Stimulated activated CD8-positive, alpha-beta memory T cell treated with anti-CD3 and anti-CD28 coated beads, Interleukin-12 subunit alpha, Interleukin-12 subunit beta, amount 100 ng/mL, for 4 hours (primary cell): ENCODE results near the gene TXNRD2.

Experiments
- DNase-seq: peaks from one replicate; pipeline ENCODE4 v3.0.0-alpha.2; 2020; ENCODE audit warnings: low read depth

TXNRD2 gene

DNA sequence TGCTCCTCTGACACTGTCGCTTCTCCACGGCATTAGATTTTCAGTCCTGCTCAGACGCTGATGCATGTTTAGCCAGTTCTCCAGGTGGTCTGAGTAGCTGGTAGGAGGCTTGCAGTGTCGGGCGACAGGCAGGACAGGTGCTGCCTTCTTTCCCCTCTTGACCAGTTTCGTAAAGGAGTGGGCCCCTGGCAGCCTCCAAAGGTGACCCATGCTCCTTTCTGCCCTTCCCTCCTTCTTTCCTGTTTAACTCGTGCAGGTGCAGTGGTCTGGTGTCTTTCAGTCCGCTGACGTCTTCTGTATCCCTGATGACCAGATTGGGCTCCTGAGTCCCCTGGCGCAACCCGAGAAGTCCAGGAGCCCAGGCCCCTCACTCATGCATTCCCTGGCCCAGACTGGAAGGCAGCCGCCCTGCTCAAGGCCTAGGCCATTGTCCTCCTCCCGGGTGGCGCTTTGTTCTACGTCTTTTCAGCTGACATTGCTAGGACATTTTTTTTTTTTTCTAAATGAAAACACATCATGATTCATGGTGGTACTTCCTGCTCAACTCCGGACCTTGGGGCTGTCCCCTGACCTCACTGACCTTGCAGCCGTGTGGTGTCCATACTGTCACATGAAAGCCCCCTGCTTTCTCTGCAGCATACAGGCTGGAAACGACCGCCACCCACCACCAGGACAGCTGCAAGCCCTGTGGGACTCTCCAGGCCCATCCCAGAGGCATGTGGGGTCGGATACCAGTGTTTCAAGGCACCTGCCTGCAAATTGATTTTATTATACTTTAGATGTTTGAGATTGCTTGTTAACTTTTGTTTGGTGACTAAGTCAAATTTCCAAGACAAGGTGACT lies 25.5 kb upstream of the TXNRD2 start:
- DNase-seq, result no peak

GRCh38 chr22:19965771-19966709 lies 24.4 kb upstream of the TXNRD2 start:
- DNase-seq, result no peak

DNA sequence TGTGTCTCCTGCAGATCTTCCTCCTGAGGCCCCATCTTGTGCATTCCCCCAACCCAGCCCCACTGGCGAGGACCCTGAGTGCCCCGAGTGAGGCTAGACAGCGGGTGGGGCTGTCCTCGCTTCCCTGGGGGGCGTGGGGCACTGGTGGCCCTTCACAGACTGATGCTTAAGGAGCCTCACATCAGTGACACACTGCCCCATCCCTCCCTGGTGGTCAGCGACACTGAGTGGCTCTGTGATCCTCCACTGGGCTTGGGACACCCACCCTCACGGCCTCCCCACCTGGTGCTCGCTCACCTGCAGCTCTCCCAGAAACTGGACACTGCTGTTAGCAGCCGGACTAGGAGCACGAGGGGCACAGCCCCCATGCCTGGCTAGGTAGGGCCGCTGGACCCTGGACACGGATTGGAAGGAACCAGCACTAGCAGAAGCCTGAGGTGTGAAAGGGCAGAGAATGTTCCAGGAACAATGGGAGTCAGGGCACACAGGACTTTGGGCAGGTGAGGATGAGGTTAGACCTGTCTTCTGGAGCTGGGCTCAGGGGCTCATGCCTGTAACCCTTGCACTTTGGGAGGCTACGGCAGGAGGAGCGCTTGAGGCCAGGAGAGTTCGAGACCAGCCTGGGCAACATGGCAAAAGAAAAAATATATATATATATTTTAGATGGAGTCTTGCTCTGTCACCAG lies 23.2 kb upstream of the TXNRD2 start:
- no peak for DNase-seq

- DNase-seq, result no peak
Measured at GRCh38 chr22:19963863-19964642, 22.4 kb upstream of the TXNRD2 start.

DNA sequence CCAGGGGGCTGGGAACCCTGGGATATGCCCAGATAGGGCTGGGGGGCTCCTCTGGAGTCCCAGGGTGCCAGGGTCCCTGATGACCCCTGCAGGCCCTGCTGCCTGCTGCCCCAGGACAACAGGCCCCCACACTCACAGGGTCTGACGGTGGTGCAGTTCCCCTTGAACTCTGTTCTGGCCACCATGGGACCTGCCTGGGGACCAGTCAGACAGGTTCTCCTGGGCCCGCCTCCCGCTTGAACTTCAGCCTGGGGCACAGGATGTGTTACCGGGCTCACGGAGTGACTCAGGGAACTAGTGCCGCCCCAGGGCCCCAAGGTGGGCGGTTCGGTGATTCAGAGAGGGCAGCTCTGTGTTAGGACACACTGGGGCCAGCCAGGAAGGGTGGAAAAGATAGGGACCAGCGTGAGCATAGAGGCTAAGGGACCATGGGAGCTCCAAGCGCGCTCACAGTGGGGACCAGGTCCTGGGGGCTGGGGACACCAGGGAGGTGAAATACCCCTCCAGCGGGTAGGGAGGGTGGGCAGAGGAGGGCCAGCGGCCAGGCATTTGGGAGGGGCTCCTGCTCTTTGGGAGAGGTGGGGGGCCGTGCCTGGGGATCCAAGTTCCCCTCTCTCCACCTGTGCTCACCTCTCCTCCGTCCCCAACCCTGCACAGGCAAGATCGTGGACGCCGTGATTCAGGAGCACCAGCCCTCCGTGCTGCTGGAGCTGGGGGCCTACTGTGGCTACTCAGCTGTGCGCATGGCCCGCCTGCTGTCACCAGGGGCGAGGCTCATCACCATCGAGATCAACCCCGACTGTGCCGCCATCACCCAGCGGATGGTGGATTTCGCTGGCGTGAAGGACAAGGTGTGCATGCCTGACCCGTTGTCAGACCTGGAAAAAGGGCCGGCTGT lies 21.5 kb upstream of the TXNRD2 start:
- no peak for DNase-seq

- peak; percentile 24 for DNase-seq
Measured at GRCh38 chr22:19962246-19962908, 20.8 kb upstream of the TXNRD2 start.

DNA sequence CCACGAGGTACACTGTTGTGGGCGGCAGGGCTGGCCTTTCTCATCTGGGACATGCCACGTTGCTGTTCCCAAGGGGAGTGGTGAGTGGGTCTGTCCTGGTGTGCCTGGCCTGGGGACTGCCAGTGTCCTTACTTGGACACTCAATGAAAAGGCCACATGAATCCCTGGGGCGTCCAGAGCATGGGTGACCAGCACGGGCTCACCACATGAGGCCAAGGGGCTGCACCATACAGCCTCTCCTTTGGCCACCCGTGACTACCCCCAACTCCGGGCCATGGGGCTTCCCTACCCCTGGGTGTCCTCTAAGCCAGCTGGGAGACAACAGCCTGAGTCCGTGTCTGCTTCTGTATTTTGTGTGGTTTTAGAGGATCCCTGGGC lies 20.2 kb upstream of the TXNRD2 start:
- no peak for DNase-seq

DNA sequence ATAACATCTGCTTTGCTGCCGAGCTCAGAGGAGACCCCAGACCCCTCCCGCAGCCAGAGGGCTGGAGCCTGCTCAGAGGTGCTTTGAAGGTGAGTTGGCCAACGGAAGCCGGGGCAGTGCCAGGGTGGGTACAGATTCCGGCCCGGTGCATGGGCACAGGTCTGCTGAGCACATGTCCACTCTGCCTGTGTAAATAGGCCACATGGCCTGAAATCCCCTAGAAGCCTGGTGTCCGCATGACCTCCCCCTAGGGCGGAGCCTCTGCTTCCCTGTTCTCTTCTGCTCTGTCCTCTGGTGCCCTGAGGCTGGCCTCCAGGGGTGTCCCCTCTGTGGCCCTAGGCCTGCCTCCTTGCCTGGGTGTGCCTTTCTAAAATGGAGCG lies 19.6 kb upstream of the TXNRD2 start:
- DNase-seq, result no peak

DNA sequence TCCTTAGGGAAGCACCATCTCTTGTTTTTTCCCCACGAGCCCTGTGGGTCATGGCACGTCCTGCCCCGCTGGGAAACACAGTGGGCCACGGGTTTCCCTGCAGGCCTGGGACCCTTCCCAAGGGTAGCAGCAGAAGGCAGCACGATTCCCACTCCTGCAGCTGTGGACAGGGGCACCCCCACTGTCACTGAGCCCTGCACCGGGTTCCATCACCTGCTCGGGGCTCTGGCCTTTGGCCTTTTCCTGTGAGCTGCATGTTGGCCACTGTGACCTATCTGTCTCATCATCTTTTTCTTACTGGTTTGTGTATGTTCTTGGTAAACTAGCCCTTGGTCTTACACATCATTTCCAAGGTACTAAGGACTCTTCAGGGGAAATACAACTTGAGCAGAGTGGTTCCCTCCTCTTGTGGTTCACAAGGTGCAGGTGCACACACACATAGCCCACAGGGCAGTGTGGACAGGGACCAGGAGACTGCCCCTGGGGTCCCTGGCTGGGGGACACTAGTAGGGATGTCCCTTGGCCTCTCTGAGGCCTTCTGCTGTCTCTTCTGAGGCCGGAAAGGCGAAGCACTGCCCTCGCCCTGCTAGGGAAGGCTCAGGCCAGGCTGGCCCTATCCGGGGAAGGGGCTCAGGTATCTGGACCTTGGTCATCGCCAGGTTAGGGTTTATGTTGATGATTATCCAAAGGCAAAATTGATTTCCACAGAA lies 19.0 kb upstream of the TXNRD2 start:
- no peak for DNase-seq

DNA sequence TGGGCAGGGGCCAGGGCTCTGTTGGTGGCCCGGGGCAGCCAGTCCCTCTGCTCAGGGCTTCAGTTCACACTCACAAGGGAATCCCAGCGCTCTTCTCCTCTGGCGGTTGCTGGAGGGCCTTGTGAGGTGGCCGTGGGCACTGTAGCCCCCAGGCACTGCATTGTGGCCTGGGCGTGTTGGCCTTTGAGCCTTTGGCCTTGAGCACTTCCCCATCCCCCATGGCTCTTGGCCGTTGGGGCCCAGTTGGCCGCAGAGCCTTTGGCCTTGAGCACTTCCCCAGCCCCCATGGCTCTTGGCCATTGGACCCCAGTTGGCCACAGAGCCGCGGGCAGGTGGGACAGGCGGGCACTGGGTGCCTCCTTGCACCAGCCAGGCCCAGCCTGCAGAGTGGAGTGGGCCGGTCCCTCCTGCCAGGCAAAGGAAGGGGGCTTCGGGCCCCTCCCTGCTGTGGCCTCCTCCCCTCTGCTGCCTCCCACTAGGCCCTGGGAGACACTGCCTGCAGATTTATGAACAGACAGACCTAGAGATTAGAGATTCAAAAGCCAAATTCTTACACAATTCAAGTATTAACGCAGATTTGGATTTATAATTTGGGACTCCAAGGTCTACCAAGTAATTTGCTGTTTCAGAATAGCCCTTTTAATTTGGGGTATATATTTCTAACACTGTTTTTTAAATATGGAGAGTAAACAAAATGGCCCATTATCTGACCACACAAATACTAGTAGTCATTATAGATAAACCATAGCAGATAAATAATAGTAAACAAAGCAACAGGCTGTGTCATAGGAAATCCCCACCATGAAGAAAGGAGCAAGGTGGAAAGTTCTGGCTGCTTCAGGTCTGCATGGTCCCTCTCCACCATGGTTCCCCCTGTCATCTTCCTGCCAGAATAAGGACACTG lies 18.2 kb upstream of the TXNRD2 start:
- DNase-seq, result no peak

GRCh38 chr22:19959043-19959586 lies 17.5 kb upstream of the TXNRD2 start:
- DNase-seq, result no peak

DNA sequence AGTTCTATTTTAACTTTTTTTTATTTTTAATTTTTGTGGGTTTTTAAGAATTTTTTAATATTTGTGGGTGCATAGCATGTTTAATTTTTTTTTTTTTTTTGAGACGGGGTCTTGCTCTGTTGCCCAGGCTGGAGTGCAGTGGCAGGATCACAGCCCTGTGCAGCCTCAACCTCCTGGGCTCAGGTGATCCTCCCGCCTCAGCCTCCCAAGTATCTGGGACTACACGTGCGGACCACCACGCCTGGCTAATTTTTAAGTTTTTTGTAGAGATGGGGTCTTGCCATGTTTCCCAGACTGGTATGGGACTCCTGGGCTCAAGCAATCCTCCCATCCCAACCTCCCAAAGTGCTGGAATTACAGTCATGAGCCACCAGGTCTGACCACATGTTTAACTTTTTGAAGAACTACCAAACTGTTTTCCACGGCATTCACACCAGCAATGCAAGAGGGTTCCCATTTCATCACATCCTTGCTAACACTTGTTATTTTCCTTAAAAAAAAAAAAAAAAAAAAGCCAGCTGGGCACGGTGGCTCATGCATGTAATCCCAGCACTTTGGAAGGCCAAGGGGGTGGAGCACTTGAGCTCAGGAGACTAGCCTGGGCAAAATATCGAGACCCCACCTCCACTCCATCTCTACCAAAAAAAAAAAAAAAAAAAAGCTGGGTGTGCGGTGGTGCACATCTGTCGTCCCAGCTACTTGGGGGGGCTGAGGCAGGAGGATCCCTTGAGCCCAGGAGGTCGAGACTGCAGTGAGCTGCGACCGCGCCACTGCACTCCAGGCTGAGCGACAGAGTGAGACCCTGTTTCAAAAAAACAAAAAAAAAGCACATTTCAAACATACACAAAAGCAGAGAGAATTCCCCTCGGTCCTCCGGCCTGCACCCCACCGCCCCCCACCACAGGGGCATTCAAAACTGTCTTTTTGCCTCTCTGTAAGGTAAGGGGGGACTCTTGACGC lies 16.7 kb upstream of the TXNRD2 start:
- DNase-seq, result no peak

DNA sequence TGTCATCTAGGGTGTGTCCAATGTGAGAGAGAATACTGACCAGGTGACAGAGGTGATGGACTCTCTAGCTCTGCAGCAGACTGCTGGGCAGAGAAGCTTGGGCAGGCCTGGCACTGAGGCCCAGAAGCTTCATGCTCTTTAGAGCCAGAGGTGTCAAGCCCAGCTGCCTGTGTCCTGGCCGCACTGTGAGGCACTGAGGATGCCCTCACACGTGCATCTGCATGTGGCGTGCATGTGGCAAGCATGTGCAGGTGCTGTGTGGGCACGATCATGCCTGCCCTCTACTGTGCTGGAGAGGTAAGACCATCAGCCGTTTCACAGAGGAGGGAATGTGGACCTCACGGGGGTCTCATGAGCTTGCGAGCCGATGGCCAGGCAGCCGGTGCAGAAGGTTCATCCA lies 15.8 kb upstream of the TXNRD2 start:
- DNase-seq, result no peak

GRCh38 chr22:19955241-19956128 lies 13.9 kb upstream of the TXNRD2 start:
- DNase-seq, result no peak

- no peak for DNase-seq
Measured at GRCh38 chr22:19951346-19951745, 9.7 kb upstream of the TXNRD2 start.
